NCI-H2029 (cell line): ENCODE results near the gene NUP188.
"Not testable (repeated sequence)": the region's sequence is repeated elsewhere in the genome, so short reads cannot be mapped to it uniquely, and the experiment has no call there.

ENCODE experiments used
- DNase-seq: peaks from one replicate; lab custom pipeline; 2025; lab: John Stamatoyannopoulos, UW

Gene NUP188

DNA sequence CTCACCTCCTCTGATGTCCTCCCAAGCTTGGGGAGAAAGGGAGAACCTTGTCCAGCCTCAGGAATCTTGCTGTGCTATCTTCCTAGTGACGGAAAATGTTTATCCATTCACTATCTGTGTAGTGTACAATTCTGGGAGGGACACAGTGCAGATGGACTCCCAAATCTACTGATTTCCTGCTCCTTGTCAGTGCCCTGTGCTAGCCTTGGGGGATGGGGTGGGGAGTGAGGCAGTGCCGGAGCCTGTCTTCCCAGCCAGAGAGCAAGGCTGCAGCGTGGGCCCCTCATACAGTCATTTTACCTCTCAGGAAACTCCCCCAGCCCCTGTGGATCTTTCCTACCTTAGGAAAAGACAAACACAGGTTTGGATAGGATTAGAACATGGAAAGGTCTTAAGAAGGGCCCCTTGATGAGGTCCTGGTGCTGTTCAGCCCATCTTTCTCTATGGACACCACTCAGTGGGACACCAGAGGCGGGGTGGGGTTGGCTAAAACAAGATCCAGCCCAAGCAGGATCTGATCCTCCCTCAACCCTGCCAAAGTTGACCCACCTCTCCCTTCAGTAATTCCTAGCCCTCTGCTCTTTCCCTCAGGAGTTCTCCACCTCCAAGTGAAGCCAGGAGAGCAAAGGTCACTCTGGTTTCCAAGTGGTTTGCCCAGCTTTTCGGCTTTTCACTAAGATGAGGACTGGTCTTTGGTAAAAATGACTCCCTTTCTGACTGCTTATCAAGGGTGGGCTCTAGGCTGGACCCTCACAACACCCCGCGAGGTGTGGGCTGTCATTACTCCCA, 3.5 kb upstream of the NUP188 start:
- no peak for DNase-seq

DNA sequence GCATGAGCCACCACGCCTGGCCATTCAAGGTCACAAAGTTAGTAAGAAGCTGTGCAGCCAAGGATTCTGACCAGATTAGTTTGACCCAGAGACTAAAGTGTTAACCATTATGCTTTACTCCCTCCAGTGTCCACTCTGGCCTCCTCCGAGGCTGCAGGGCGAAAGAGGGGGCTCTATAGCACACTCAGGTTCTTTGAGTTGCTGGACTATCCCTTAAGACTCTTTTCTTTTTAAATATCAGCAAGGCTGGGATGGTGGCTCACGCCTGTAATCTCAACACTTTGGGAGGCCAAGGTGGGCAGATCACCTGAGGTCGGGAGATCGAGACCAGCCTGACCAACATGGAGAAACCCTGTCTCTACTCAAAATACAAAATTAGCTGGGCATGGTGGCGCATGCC, 2.5 kb upstream of the NUP188 start:
- DNase-seq = not testable (repeated sequence)

DNA sequence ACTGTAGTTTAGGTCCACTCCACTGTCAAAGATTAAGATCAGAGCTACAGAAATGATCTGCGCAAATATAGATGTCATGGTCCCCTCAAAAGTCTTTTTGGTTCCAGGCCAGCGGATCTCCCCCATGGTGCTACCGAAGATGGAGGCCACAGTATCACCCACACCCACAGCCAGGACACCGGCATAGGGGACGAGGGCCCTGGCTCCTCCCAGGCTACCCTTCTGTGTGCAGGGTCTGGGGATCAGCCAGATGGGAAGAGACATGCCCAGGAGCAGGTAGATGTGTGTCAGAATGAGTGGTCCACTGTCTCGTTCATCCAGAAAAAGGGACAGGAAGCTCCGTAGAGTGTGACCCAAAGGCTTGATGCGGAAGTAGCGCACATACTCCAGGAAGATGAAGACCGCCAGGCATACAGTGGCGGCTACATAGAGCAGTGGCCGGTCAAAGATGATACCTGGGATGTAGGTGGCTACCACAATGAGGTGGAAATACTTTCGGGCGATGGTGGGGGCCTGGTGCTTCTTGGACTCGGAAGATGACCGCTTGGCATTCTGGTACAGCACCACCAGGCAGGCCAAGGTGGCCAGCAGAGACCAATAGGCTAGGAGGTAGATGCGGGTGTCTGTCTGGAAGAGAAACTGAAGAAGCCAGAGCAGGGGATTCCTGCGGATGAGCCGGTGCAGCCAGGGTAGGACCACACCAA, 1.5 kb upstream of the NUP188 start:
- no peak for DNase-seq

DNA sequence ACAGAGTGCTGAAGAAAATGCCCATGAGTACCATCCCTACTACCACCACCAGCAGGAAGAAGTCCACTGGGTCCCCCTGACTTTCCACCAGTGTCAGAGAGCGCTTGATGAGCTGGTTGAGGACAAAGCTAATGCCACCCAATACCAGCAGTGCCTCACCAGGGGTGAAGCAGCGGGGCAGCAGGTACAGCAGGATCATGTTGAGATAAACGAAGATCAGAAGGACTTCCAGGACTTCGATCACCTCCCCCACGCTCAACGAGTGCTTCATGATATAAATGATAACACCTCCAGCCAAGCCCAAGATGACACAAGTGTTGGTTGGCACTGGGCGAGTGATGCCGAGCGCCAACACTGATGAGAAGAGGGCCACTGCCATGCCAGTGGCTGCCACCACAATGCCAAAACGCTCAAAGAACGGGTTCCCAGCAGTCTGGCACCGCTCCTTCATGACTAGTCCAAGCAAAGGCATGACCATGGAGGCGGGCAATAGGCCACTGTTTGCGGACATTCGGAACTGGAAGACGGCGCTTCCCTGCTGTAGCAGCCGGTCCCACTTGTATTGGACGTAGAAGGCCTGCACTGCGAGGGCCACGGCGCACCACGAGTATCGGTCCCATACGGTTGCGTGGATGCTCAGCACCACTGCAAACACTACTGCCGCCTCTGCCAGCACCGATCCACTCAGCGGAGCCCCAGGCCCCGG, 775 bp upstream of the NUP188 start:
- DNase-seq = peak; percentile 30

DNA sequence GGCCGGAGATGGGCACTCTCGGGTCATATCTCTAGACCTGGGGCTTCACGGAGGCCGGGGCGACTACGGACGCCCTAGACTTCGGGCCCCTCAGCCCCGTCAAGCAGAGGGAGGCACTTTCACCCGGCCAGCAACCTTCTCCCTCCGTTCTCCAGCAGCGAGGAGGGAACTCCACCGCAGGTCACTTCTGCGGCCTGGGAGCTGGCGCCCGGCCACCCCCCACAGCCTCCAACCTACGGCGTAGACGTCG, 297 bp upstream of the NUP188 start:
- no peak for DNase-seq

DNA sequence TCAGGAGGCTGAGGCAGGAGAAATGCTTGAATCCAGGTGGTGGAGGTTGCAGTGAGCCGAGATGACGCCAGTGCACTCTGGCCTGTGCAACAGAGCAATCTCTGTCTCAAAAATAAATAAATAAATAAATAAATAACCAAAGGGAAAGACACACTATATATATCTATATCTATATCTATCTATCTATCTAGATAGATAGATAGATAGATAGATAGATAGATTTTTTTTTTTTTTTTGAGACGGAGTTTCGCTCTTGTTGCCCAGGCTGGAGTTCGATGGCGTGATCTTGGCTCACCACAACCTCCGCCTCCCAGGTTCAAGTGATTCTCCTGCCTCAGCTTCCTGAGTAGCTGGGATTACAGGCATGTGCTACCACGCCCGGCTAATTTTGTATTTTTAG, 13.9 kb downstream of the NUP188 start:
- not testable (repeated sequence) for DNase-seq

DNA sequence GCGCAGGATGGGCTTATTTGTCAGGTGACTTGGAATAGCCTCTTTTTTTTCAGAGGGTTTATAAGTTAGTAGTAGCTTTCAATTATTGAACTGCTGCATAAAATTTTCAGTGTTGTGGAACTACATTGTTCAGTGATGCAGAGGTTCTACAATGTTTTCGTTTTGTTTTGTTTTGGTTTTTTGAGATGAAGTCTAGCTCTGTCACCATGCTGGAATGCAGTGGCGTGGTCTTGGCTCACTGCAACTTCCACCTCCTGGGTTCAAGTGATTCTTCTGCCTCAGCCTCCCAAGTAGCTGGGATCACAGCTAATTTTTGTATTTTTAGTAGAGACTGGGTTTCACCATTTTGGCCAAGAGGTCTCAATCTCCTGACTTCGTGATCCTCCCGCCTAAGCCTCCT, 22.0 kb downstream of the NUP188 start:
- no peak for DNase-seq

DNA sequence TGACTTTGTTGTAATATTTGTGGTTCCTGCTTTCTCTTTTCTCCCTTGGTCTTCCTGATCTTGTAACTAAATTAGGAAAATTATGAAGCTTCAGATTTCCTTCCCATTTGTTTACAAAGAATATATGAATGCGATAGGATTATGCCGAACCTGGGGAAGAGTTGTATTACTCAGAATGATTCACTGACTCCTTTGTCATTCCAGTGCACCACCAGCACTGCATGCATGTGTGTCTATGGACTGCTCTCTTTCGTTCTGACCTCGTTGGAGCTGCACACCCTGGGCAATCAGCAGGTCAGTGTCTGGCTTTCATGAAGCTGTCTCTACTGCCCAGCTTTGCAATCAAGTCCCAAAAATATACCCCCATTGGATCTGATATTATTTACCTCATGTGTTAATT, 25.5 kb downstream of the NUP188 start:
- no peak for DNase-seq

DNA sequence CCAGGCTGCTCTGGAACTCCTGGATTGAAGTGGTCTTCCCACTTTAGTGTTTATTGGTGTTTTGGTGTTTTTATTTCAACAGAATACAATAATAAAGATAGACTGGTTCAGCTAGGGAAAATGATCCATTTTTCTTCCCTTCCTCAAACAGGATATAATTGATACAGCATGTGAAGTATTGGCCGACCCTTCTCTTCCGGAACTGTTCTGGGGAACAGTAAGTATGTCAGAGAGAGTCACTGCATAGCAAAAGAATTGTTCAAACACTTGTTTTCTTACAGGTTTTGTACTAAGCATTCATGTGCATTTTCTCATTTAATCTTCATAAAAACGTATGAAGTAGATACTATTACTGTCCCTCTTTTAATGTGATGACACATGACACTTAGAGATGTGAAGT, 31.6 kb downstream of the NUP188 start:
- DNase-seq = no peak

DNA sequence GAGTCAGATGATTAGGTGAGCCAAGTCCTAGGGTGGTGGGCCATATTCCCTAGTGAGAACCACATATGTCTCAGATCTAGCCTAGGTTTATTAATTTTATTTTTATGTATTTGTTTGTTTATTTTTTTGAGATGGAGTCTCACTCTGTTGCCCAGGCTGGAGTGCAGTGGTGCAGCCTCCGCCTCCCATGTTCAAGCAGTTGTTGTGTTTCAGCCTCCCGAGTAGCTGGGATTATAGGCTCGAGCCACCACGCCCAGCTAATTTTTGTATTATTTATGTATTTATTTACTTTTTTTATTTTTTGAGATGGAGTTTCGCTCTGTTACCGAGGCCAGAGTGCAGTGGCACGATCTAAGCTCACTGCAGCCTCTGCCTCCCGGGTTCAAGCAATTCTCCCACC, 36.0 kb downstream of the NUP188 start:
- no peak for DNase-seq

DNA sequence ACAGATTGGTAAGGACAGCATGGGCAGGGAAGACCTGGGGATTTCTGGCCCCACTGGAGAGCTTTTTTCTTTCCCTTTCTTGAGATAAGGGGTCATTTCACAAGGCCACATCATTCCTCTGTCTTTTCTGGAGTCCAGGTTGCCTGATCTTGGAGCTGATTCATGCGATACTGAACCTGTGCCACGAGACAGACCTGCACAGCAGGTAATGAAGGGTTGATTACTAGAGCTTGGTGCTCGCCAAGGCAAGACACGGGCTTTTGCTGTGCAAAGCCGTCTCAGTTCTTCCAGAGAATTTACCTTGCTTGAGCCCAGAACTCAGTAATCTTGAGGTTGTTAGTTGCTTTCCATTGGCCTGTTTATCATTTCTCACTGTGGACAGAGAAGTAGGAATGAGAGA, 39.2 kb downstream of the NUP188 start:
- no peak for DNase-seq

DNA sequence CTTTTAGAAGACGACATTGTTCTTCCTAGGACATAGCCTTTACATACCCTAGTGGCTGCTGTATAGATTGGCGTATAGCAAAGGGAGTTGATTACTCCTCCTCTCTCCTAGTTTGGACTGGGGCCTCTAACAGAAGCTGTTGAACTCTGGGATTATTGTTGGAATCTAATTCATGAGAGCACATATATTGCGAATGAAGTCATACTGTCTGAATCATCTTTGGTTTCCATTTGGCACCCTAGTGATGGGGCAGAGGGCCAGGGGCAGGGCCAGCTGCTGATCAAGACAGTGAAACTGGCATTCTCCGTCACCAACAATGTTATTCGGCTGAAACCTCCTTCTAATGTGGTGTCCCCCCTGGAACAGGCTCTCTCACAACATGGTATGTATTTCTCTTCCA, 40.3 kb downstream of the NUP188 start:
- no peak for DNase-seq

DNA sequence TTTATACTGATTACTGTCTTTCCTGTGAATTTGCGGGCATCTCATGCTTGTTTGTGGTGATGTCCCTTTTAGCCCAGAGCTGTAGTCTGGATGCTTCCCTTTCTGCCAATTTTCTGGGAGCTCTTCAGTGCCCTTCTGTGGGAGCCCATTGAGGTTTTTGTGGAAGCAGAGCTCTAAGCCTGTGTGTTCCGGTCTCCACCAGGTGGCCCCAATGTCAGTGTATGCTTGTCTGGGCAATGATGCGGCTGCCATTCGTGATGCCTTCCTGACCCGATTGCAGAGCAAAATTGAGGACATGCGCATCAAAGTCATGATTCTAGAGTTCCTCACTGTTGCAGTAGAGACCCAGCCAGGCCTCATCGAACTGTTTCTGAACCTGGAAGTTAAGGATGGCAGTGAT, 45.5 kb downstream of the NUP188 start:
- DNase-seq = no peak

DNA sequence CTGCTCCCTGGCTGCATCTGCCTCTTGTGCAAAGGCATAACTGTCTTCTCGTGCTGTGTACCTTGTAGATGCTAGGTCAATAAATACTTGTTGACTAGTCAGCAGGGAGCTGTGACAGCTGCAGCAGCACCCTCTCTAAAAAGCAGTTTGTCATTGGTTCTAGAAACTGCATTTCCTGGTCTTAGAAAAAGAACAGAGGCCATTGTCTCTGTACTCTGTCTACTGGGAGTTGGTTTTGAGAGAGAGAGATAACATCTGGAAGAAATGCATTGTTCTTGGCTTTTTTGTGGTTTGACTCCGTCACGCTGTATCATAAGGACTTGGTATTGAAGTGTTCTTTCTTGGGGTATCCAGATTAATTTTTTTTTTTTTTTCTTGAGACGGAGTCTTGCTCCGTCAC, 48.3 kb downstream of the NUP188 start:
- DNase-seq = no peak

DNA sequence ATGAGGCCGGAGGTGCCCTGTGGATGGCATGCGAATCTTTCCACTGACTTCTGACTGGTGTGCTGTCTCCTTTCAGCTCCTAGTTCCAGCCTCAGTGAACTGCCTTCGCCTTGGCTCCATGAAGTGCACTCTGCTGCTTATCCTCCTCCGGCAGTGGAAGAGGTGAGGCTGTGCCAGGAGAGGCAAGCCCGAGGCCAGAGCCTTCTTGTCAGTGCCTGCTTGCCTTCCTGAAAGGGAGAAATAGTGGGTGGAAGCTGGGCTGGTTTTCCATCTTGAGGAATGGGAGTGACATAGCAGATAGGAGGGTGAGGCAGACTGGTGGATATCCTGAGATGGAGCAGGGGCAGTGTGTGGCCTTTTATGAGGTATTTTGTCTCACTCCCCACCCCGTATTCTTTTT, 51.0 kb downstream of the NUP188 start:
- no peak for DNase-seq

DNA sequence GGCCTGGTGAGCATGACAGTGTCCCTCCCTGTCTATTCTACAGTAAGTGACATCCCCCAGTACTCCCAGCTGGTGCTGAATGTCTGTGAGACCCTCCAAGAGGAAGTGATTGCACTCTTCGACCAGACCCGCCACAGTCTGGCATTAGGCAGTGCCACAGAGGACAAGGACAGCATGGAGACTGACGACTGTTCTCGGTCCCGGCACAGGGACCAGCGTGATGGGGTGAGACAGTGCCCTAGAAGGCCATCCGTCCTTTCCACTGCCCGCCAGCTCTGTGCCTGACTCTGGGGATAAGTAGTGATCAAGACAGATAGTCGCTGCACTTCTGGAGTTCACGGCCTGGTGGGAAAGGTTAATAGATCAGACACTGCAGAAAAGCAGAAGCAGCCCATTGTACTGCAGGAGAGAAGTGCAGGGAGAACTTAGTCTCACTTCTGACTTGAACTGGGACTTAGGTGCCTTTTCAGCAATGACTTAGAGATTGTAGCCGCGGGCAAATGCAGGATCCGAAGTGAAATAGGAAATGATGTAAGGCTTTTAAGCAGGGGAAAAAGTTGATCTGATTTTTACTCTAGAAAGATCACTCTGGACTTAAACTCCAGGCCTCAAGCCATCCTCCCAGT, 52.2 kb downstream of the NUP188 start:
- DNase-seq = no peak

DNA sequence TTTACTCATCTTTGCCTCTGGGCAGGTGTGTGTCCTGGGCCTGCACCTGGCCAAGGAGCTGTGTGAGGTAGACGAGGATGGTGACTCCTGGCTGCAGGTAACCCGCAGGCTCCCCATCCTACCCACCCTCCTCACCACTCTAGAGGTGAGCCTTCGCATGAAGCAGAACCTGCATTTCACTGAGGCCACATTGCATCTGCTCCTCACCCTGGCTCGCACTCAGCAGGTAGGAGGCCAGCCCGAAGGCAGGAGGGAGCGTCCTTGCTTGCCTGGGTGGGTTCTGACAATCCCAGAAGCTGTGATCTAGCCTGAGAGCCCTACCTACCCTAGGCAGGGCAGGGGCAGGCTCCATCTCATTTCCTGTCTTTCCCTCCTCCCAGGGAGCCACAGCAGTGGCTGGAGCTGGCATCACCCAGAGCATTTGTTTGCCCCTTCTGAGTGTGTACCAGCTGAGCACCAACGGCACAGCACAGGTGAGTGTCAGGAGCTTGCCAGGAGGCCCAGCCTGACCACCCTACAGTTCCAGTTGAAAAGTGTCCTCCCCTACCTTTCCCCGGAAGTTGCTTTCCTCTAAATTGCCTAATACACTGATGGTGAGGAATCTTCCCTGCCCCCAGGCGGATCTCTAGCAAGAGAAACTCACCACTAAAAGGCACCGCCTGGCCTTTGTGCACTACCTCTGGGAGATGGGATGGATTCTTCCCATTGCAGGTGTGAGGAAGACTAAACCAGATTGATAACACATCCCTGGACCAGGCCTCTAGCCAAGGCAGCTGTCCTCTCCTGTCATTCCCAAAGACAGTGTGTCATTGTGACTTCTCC, 54.2 kb downstream of the NUP188 start:
- DNase-seq = no peak

DNA sequence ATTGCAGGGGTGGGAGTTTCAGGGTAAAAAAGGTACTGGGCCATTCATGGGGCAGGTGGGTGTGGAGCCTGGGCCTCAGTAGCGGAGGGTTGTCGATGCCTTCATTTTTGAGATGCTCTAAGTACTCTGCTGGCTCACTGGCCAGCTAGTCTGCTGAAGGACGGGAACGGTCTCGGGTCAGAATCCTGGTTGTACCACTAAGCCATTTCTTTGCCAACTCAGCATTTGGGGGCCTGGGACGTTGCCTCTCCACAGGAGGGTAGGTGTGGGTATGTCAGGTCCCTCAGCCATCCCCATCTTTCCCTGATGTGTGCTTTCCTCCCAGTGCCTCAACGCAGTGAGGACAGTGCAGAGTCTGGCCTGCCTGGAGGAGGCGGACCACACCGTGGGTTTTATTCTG, 55.5 kb downstream of the NUP188 start:
- no peak for DNase-seq

DNA sequence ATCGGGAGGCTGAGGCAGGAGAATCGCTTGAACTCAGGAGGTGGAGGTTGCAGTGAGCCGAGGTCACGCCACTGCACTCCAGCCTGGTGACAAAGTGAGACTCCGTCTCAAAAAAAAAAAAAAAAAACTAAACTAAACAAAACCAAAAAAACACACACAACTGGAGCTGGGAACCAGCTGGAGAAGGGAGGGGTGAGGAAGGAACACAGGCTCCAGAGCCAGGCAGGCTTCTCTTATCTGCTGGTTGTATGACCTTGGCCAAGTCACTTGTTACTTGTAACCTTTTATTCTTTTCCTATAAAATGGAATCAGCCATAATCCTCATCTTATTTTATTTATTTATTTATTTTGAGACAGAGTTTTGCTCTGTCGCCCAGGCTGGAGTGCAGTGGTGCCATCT, 56.7 kb downstream of the NUP188 start:
- not testable (repeated sequence) for DNase-seq

DNA sequence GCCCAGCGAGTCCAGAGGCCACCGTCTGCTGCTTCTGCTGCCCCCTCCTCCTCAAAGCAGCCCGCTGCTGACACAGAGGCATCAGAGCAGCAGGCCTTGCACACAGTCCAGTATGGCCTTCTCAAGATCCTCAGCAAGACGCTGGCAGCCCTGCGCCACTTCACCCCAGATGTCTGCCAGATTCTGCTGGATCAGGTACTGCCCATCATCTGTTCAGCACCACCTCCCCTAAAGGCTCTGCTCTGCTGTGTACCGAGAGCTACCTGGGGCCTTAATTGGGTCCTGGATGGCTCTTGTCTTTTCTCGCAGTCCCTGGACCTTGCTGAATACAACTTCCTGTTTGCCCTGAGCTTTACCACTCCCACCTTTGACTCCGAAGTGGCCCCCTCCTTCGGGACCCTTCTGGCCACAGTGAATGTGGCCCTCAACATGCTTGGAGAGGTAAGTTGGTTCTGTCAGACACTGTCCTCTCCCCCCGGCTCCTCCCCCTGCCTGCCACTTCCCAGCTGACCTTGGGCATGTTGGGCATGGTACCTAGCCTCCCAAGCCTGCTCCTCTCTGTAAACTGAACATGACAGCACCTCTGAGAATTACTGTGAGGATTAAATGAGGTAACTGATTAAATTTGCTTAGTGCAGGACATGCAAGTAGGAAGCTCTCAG, 58.0 kb downstream of the NUP188 start:
- no peak for DNase-seq

DNA sequence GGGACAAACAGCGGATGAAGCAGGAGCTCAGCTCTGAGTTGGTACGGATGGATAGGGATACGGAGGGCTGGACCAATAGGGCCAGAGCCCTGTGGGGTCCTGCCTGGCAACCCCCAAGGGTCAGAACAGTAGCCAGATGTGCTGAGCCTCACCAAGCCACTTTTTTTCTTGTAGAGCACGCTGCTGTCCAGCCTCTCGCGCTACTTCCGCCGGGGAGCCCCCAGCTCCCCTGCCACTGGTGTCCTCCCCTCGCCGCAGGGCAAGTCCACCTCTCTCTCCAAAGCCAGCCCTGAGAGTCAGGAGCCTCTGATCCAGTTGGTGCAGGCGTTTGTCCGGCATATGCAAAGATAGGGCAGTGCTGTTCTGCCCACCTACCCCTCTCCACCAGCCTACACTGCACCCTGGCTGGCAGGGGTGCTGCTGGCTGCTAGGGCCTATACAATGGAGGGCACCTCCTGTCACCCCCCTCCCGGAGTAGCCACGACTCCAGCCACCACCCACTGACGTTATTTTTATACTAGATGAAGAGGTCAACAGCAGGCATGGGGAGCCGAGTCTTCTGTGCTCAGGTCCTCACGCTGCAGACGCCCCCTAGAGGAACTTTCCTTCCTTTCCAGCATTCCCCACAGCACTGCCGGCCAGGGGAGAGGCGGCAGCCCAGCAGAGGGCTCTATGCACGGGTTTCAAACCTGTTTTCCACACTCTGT, 59.0 kb downstream of the NUP188 start:
- peak; percentile 28 for DNase-seq
